T-helper 9 cell (primary cell): ENCODE data around the gene ANKRD23.

Experiments
- DNase-seq: peaks from one replicate; pipeline ENCODE4 v3.0.0-alpha.2; 2020

The ANKRD23 gene

DNA sequence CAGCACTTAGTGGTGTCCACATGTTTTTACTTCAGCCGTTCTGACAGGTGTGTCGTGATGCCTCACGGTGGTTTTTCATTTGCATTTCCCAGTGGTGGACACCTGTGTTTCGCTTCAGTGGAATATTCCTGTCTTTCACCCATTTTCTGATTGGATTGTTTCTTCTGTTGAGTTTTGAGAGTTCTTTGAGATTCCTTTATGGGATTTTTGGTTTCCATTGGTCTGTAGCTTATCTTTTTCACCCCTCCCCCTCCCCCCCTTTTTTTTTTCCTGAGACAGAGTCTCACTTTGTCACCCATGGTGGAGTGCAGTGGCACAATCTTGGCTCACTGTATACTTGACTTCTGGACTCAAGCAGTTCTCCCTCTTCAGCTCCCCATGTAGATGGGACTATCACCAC, 8.0 kb downstream of the ANKRD23 start:
- no peak for DNase-seq

DNA sequence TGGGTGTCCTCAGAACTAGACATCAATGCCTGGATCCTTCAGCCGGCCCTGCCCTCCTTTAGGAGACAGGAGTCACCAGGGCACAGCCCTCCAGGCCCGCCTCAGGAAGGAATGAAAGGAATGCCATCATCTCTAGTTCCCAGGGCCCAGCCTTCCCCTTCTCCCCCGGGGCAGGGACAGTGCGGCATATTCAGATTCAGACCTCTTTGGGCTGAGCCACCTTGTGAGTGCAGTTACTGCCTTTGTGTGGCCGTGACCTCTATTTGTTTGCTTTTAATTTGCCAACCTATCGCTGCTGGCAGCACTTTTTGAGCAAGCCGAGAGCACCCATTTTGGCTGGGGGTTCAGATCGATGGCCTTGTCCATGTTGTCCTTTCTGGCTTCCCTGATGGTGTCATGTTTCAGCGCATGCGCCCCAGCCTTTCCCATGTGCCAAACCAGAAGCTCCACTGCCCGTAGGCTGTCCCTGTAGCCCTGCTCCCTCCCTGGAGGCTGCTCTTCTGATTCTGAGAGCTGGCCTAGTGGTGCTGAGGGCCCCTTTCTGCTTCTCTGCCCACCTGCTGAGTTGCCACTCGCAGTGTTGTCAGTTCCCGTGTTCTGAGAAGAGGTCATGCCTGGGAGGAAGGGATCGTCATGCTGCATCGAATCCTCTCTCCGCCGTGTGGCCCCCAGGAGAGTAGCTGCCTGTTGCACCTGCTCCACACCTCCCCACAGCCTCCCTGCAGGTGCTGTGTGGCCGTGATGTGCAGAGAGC, 10.9 kb downstream of the ANKRD23 start:
- no peak for DNase-seq

- DNase-seq = no peak
These were observed 11.4 kb downstream of the ANKRD23 start for GRCh38 chr2:96832408-96832753.

GRCh38 chr2:96831679-96832078, 12.1 kb downstream of the ANKRD23 start:
- DNase-seq = no peak

- no peak for DNase-seq
These were observed 13.7 kb downstream of the ANKRD23 start for GRCh38 chr2:96830044-96830562.

GRCh38 chr2:96828874-96829273, 14.9 kb downstream of the ANKRD23 start:
- DNase-seq = no peak

DNA sequence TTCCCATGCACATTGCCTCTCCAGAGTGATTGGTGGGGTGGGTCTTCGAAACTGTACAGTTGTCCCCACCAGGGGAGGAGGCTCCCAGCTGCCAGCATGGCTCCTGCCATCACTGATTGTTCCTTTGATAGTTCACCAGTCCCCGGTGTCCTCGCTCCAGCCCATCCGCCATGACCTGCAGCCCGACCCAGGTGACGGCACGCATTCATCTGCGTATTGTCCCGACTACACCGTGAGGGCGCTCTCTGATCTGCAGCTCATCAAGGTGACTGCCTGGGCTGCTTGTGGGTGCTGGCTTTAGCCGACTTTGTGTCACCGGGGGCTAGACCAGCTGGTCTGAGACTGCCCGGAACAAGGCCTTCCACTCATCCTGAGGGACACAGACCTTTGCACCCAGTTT, 15.4 kb downstream of the ANKRD23 start:
- DNase-seq = no peak

DNA sequence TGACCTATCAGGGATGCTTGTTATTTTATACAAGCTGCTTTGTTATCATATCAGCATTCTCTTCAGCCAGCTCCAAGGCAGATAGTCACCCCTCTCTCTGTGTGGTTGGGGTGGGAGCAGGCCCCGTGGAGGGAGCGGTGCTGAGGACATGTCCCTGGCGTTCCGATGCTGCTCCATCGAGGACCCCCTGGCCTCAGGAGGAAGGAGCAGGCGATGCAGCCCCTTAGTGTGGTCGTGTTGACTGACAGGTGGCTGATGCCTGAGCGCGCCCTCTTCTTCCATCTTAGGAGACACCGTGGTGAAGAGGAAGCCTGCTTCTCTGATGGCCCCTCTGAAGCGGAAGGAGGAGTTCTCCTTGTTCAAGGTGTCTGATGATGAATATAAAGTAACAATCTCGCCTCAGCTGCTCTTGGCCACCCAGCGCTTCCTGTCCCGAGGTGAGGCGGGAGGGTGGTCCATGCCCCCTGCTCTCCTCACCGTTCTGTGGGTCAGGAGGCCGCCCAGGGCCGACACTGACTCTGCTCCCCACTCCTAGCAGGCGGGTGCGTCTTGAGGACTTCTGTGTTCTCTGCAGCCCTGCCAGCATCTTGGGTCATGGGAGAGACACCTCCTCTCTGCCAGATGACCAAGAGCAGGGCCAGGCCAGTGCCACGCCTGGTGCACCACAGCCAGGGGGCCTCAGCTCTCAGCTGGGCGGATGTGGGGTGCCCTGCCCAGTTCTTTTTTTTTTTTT, 17.1 kb downstream of the ANKRD23 start:
- no peak for DNase-seq

- DNase-seq = no peak
These were observed 18.8 kb downstream of the ANKRD23 start for GRCh38 chr2:96825057-96825456.

DNA sequence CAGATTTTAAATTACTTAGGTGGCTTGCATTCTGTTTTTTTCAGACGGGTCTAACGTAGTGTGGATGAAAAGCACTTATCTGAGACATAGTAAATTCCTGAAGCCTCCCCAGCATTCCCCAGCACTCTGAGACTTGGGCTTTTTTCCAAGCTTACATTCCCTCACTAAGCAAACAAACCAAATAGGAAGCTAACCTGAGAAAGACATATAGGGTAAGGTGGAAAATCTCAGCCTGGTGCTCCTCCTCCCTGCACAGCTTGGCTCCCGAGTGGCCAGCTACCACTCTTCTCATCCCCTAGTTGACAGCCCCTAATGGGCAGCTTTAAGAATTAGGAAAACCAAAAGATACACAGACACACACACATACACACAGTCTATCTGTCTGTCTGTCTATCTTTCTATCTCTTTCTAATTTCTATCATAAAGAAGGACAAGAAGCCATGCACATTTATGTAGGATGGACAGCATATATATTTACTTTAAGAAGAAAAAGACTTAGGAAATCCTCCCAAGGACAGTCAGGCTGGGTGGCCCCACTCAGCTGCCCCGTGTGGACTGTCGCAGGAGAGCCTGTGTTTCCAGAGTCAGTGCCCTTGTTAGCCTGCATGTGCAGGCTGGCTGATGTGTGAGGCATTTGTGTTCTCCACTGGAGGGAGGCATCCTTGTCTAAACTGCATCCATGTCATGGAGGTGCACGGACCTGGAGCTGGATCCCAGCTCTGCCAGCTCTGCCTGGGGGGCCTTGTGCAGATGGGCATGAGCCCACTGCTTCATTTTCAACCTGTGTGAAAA, 19.5 kb downstream of the ANKRD23 start:
- DNase-seq = no peak

GRCh38 chr2:96823198-96823597, 20.6 kb downstream of the ANKRD23 start:
- DNase-seq = no peak

- no peak for DNase-seq
These were observed 21.0 kb downstream of the ANKRD23 start for GRCh38 chr2:96822786-96823185.

DNA sequence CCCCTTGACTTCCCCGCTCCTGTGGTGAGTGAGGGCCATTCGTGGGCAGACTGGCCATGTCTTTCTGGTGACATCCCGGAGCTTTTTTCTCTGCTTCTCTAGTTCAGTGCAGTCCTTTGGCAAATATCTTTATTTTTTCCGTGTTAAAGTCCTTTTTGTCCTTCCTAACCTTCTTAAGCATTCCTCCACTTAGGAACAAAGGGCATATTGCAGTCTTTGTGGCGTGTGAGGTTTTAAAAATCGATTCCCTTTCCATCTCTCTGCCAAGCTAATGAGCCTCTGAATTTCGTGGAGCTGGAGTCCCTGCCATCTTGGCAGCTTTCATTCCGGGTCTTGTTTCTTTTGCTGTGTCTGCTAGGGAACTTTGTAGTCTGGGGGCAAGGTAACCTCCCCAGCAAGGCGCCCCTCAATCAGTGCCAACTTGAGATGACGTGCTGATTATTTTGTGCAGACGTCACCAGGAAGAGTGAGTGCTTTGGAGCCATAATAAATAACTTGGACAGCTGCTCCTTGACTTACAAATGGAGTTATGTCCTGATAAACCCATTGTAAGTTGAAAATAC, 22.6 kb downstream of the ANKRD23 start:
- DNase-seq = no peak

- no peak for DNase-seq
These were observed 23.8 kb downstream of the ANKRD23 start for GRCh38 chr2:96819876-96820511.

- DNase-seq = no peak
These were observed 24.5 kb downstream of the ANKRD23 start for GRCh38 chr2:96819128-96819875.

DNA sequence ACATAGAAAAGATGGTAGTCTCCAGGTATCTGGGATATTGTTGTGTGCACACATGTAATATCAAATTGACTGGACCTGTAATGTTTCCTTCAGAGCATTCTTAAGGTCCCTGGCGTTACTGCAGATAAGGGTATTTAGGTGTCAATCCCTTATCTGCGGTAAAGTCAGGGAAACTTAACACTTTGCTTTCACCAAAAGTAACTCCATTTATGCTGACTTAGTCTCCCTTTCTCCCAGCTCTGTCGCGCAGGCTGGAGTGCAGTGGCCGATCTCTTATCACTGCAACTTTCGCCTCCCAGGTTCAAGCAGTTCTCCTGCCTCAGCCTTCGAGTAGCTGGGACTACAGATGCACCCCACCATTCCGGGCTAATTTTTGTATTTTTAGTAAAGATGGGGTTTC, 25.9 kb downstream of the ANKRD23 start:
- DNase-seq = no peak

DNA sequence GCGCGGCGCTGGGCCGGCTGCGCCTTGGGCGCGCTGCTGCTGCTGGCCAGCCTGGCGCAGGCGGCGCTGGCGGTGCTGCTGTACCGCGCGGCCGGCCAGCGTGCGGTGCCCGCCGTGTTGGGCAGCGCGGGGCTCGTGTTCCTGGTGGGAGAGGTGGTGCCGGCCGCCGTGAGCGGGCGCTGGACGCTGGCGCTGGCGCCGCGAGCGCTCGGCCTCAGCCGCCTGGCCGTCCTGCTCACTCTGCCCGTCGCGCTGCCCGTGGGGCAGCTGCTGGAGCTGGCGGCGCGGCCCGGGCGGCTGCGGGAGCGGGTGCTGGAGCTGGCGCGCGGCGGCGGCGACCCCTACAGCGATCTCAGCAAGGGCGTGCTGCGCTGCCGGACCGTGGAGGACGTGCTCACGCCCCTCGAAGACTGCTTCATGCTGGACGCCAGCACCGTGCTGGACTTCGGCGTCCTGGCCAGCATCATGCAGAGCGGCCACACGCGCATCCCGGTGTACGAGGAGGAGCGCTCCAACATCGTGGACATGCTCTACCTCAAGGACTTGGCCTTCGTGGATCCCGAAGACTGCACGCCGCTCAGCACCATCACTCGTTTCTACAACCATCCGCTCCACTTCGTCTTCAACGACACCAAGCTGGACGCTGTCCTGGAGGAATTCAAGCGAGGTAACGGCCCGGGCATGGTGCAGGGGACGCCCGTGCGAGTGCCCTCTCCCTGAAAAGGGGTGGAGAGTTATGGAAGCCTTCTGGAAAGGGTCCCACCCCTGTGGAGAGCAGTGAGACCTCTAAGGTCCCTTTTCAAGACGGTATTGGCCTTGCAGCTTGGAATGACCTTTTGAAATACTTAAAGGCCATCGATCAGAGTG, 26.8 kb downstream of the ANKRD23 start:
- no peak for DNase-seq

DNA sequence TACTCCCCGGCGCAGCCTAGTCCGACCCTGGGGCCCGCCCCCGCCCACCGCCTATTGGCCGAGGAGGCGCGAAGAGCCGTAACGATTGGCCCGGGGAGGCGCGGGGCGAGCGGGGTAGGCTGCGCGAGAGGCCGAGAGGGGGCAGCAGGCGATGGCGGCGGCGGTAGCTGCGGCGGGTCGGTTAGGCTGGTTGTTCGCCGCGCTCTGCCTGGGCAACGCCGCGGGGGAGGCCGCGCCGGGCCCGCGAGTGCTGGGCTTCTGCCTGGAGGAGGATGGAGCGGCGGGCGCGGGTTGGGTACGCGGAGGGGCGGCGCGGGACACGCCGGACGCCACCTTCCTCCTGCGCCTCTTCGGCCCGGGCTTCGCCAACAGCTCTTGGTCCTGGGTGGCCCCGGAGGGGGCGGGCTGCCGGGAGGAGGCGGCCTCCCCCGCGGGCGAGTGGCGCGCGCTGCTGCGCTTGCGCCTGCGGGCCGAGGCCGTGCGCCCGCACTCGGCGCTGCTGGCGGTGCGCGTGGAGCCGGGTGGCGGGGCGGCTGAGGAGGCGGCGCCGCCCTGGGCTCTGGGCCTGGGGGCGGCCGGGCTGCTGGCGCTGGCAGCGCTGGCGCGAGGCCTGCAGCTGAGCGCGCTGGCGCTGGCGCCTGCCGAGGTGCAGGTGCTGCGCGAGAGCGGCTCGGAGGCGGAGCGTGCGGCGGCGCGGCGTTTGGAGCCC, 27.5 kb downstream of the ANKRD23 start, which contains the start of gene CNNM3:
Gene CNNM3 (plus strand): TSS at position 142 of the 709 bp plus-strand sequence. CDS start 10 bp downstream, at position 152.
- peak; percentile 93 for DNase-seq

DNA sequence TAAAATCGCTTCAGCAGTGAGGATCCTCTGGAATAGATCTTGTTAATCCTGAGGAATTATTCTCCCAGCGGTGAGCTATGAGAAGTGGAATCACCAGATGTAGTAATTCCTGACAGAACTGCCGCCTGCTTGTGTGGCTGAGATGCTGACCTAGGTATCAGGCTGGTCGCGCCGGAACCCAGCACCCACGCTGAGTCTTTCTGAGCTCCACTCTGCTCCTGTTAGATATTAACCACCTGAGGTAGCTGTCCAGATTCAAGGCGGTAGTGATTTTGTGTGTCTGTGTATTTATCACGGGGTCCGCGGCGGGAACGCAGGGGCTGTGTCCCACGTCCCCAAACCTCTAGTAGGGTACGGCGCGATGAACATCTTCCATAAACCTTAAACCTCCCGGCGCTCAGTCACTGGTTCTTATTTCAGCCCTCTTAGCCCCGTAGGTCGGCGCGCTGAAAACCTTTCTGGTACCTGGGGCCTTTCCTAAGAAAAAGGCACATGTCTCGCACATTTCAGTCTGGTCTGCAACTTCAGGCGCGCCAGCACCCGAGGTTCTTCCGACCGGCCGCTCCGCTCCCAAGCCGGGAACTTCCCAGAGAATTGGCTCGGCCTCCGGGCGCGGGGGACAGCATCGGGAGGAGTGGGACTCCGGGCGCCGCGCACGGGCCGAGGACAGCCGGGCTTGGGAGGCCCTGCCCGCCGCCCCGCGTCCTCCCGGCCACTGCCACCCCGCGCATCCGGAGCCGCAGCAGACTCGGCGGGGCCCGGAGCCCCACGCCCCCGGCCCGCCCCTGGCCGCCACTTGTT, 28.3 kb downstream of the ANKRD23 start:
- no peak for DNase-seq
